ENCODE measurements around the gene C5orf15. TPM values are rescaled to one million over a fixed set of nuclear protein-coding genes. Genes with fewer than 3 reads are reported as not detected.
"Not testable (repeated sequence)": the region's sequence is repeated elsewhere in the genome, so short reads cannot be mapped to it uniquely, and the experiment has no call there.

Gene C5orf15
- total RNA-seq, 1 donor from 2014 or later = 31.1 TPM

DNA sequence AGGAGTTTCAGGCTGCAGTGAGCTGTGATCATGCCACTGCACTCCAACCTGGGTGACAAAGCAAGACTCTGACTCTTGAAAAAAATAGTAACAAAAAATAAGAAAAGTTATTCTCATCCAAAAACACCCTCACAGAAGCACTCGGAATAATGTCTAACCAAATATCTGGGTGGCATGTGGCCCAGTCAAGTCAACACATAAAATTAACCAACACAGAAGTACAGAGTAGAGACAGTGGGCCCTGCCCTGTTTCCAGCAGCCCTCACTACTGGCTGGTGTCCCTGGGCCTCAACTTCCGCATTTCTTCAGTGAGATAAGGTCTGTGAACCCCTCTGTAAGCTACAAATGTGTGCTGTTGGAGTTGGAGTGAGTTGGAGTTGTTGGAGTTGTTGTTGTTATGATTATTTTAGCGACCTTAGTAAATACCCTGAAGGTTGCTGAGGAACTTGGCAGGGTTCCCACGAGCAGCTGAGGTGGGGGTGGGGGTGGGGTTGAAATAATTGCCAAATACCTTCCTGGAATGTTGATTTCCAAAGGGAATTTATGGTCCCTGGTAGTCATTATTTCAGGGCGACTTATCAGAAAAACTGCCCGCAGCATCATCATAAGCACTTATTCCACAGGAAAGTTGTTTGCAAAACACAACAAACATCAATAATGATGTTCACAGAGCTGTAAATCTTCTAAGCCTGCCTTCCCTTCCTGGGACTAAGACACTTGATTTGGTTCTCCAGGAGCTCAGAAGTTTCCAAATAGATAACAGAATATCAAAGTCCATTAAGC is 30.2 kb downstream of the C5orf15 start:
- no peak overlapping the region for H3K4me3 ChIP-seq
- TF ChIP-seq, protein P1, sequence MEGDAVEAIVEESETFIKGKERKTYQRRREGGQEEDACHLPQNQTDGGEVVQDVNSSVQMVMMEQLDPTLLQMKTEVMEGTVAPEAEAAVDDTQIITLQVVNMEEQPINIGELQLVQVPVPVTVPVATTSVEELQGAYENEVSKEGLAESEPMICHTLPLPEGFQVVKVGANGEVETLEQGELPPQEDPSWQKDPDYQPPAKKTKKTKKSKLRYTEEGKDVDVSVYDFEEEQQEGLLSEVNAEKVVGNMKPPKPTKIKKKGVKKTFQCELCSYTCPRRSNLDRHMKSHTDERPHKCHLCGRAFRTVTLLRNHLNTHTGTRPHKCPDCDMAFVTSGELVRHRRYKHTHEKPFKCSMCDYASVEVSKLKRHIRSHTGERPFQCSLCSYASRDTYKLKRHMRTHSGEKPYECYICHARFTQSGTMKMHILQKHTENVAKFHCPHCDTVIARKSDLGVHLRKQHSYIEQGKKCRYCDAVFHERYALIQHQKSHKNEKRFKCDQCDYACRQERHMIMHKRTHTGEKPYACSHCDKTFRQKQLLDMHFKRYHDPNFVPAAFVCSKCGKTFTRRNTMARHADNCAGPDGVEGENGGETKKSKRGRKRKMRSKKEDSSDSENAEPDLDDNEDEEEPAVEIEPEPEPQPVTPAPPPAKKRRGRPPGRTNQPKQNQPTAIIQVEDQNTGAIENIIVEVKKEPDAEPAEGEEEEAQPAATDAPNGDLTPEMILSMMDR (IDR thresholded peaks at IDR 0.05) = no peak
- ATAC-seq (no peak), DNase-seq (no peak)
- no peaks in the 10 kb centered on the region for H3K36me3 ChIP-seq
- no peaks in the 10 kb centered on the region for H3K27me3 ChIP-seq (ENCODE audit: low read depth)
- H3K4me1 ChIP-seq = peaks cover 3% of the 10 kb centered on the region
- intact Hi-C loops (cut with DNase I) = no loop called here
- no peak overlapping the region for H3K27ac ChIP-seq
- H3K9me3 ChIP-seq = no peaks in the 10 kb centered on the region

DNA sequence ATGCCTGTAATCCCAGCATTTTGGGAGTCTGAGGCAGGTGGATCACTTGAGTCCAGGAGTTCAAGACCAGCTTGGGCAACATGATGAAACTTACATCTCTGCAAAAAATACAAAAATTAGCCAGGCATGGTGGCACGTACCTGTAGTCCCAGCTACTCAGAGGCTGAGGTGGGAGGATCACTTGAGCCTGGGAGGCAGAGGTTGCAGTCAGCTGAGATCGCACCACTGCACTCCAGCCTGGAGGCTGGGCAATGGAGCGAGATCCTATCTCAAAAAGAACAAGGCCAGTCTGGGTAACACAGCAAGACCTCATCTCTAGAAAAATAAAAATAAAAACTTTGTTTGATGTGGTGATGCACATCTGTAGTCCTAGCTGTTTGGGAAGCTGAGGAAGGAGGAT is 30.8 kb downstream of the C5orf15 start:
- intact Hi-C loops (cut with DNase I); DNase-seq; H3K4me1 ChIP-seq; H3K9me3 ChIP-seq; H3K27me3 ChIP-seq (ENCODE audit: low read depth); H3K4me3 ChIP-seq; ATAC-seq; H3K36me3 ChIP-seq; H3K27ac ChIP-seq: not testable (repeated sequence)

DNA sequence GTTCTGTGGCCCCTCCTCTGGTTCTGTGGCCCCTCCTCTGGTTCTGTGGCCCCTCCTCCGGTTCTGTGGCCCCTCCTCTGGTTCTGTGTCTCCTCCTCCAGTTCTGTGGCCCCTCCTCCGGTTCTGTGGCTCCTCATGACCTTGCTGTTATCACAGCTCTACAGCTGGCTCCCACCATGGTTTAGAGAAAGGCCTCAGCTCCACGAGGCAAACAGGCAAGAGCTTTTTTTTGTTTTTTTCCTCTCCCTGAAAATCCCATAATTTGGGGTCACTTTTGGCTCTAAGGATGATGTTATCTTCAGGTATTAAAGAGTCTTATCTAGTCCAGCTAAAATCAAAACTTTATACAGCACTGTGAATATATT is 31.8 kb downstream of the C5orf15 start:
- H3K27me3 ChIP-seq (ENCODE audit: low read depth) = no peaks in the 10 kb centered on the region
- intact Hi-C loops (cut with DNase I) = no loop called here
- no peak overlapping the region for H3K27ac ChIP-seq
- DNase-seq (no peak), ATAC-seq (no peak)
- no peaks in the 10 kb centered on the region for H3K9me3 ChIP-seq
- H3K4me3 ChIP-seq = no peak overlapping the region
- no peaks in the 10 kb centered on the region for H3K36me3 ChIP-seq
- TF ChIP-seq, protein P1 (IDR thresholded peaks at IDR 0.05) = no peak
- H3K4me1 ChIP-seq = peaks cover 7% of the 10 kb centered on the region

DNA sequence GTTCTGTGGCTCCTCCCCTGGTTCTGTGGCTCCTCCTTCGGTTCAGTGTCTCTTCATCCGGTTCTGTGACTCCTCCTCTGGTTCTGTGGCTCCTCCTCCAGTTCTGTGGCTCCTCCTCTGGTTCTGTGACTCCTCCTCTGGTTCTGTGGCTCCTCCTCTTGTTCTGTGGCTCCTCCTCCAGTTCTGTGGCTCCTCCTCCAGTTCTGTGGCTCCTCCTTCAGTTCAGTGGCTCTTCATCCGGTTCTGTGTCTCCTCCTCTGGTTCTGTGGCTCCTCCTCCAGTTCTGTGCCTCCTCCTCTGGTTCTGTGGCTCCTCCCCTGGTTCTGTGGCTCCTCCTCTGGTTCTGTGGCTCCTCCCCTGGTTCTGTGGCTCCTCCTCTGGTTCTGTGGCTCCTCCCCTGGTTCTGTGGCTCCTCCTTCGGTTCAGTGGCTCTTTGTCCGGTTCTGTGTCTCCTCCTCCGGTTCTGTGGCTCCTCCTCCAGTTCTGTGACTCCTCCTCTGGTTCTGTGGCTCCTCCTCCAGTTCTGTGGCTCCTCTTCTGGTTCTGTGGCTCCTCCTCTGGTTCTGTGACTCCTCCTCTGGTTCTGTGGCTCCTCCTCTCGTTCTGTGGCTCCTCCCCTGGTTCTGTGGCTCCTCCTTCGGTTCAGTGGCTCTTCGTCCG is 32.3 kb downstream of the C5orf15 start:
- intact Hi-C loops (cut with DNase I) = not testable (repeated sequence)

DNA sequence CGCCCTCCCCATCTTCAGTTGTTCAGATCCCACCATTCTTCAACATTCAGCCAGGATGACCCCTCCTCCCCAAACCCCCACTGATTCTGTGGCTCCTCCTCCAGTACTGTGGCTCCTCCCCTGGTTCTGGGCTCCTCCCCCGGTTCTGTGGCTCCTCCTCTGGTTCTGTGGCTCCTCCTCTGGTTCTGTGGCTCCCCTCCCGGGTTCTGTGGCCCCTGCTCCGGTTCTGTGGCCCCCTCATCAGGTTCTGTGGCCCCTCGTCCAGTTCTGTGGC is 32.8 kb downstream of the C5orf15 start:
- H3K27me3 ChIP-seq (ENCODE audit: low read depth) = no peaks in the 10 kb centered on the region
- no peaks in the 10 kb centered on the region for H3K9me3 ChIP-seq
- intact Hi-C loops (cut with DNase I) = no loop called here
- DNase-seq = no peak
- no peak for ATAC-seq
- H3K4me1 ChIP-seq = peaks cover 7% of the 10 kb centered on the region
- no peak overlapping the region for H3K27ac ChIP-seq
- H3K36me3 ChIP-seq = no peaks in the 10 kb centered on the region
- TF ChIP-seq, protein P1 (IDR thresholded peaks at IDR 0.05) = no peak
- no peak overlapping the region for H3K4me3 ChIP-seq

More for the DNA sequence above, 32.3 kb downstream of the C5orf15 start:
- H3K27ac ChIP-seq; H3K9me3 ChIP-seq; H3K27me3 ChIP-seq (ENCODE audit: low read depth); H3K4me3 ChIP-seq; DNase-seq; H3K36me3 ChIP-seq; ATAC-seq; H3K4me1 ChIP-seq: not testable (repeated sequence)

DNA sequence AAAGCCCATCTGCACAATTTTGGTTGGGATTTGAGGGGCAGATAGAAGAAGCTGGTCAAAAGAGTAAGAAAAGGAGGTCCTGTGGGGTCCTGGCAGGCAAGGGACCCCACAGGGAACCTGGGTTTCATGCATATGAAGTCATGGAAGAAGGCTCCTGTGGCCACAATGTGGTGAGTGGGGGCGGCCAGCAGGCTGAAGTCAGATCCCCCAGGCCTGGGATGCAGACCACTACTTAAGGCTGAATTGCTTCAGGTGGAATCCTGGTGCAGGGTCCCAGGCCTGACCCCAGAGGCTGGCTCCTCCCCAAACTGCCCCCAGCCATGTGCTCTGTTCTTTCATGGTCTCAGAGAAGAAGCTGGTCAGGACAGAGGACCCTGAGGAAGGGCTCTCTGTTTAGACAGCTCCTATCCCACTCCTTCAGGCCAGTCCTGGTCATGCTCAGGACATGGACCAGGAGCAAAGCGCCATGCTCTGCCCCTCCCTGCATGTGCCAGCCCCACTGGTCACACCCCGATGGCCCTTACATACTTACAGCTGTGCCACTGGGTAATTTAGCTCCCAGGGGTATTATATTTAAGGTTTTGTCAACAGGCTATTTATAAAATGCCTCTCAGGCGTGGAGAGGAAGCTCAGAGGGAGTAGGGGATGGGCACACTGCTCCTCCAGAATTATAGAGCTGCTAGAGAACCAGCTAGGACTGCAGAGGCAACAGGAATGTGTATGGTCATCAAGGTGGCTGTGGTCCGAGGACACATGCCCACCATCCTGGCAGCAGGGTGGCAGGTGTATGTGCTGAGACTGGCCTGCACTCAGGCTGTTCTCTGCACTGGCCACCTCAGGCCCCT is 33.4 kb downstream of the C5orf15 start:
- no peak overlapping the region for H3K27ac ChIP-seq
- no peak for ATAC-seq
- no peaks in the 10 kb centered on the region for H3K36me3 ChIP-seq
- H3K4me3 ChIP-seq = no peak overlapping the region
- intact Hi-C loops (cut with DNase I) = no loop called here
- TF ChIP-seq, protein P1 (IDR thresholded peaks at IDR 0.05) = no peak
- no peaks in the 10 kb centered on the region for H3K9me3 ChIP-seq
- DNase-seq = no peak
- H3K27me3 ChIP-seq (ENCODE audit: low read depth) = no peaks in the 10 kb centered on the region
- H3K4me1 ChIP-seq = peaks cover 12% of the 10 kb centered on the region

Measured in lower lobe of right lung (tissue), 2 donors.